ENCODE results near the gene MAGIX. TPM values are rescaled to one million over a fixed set of nuclear protein-coding genes. Genes with fewer than 3 reads are reported as not detected.

Gene MAGIX
- total and polyA plus RNA-seq, 10 donors, result 0.89 to 4.3 (median 1.4) TPM

DNA sequence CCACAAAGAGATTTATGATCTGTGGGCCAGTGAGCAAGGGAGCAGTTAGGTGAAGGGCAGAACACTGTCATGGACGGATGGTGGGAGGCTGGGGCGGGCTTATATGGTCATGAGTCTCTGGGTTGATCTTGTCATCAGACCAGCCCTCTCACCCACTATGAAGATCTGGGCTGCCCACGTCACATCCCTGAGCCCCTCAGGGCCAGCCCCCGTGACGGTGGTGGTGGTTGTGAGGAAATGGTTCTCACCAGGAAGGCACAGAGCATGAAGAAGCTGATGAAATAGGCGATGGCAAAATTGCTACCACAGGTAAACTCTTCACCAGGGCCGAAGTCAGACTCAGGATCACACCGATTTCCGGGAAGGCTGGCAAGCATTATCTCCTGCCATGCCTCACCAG, 48.5 kb downstream of the MAGIX start:
- Histone ChIP-seq H3K27me3 (replicated peaks in 1 of 7) (peaks cover 0 to 10% (median 0%) of the 10 kb centered on the region in 7 donors), H3K27ac (no peak overlapping the region), H3K36me3 (no peaks in the 10 kb centered on the region), H3K4me3 (no peak overlapping the region), H3K4me1 (no peaks in the 10 kb centered on the region), H3K9me3 (no peaks in the 10 kb centered on the region)
- TF ChIP-seq POLR2A (IDR thresholded peaks at IDR 0.05) (no peak), POLR2AphosphoS5 (IDR thresholded peaks at IDR 0.05) (no peak)
- TF ChIP-seq, protein P1, sequence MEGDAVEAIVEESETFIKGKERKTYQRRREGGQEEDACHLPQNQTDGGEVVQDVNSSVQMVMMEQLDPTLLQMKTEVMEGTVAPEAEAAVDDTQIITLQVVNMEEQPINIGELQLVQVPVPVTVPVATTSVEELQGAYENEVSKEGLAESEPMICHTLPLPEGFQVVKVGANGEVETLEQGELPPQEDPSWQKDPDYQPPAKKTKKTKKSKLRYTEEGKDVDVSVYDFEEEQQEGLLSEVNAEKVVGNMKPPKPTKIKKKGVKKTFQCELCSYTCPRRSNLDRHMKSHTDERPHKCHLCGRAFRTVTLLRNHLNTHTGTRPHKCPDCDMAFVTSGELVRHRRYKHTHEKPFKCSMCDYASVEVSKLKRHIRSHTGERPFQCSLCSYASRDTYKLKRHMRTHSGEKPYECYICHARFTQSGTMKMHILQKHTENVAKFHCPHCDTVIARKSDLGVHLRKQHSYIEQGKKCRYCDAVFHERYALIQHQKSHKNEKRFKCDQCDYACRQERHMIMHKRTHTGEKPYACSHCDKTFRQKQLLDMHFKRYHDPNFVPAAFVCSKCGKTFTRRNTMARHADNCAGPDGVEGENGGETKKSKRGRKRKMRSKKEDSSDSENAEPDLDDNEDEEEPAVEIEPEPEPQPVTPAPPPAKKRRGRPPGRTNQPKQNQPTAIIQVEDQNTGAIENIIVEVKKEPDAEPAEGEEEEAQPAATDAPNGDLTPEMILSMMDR (IDR thresholded peaks at IDR 0.05 in 8 of 11, conservative IDR thresholded peaks at IDR 0.05 in 3 of 11), result no peak
- intact Hi-C loops (cut with DNase I; ENCODE audit: low total_unique reads), result no loop called here
- no peak for DNase-seq
- WGBS, 5 donors, result 78 to 91% (median 81%) methylated on average over 3 to 9 of the region's 9 CpGs

DNA sequence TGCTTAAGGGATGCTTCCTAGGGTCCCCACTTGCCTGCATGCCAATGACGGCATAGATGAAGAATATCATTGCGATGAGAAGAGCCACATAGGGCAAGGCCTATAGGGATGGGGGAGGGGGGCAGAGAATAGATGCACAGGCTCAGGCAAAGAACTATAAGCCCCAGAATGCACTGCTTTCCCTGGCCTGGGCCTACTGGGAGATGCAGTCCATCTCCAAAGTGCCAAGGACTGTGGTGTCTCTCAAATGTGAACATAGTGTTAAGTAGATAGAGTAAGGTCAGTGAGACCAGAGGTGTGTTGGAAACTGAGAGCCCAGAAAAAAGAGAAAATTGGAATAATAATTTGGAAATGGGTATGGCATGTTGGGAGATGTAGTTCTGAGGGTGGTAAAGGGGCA, 49.7 kb downstream of the MAGIX start:
- Histone ChIP-seq H3K27me3 (replicated peaks in 1 of 7) (peaks cover 0 to 10% (median 0%) of the 10 kb centered on the region in 7 donors), H3K36me3 (no peaks in the 10 kb centered on the region), H3K9me3 (no peaks in the 10 kb centered on the region), H3K4me3 (no peak overlapping the region), H3K27ac (no peak overlapping the region), H3K4me1 (no peaks in the 10 kb centered on the region)
- TF ChIP-seq, protein P1 (IDR thresholded peaks at IDR 0.05 in 8 of 11, conservative IDR thresholded peaks at IDR 0.05 in 3 of 11), result no peak
- no peak for TF ChIP-seq POLR2A (IDR thresholded peaks at IDR 0.05)
- TF ChIP-seq POLR2AphosphoS5 (IDR thresholded peaks at IDR 0.05), result no peak
- DNase-seq, result no peak
- intact Hi-C loops (cut with DNase I; ENCODE audit: low total_unique reads), result no loop called here
- 72 to 95% (median 86%) methylated on average over 2 of the region's 2 CpGs; no CpG with 5 or more reads in 1 of the 5 donors for WGBS, 5 donors

DNA sequence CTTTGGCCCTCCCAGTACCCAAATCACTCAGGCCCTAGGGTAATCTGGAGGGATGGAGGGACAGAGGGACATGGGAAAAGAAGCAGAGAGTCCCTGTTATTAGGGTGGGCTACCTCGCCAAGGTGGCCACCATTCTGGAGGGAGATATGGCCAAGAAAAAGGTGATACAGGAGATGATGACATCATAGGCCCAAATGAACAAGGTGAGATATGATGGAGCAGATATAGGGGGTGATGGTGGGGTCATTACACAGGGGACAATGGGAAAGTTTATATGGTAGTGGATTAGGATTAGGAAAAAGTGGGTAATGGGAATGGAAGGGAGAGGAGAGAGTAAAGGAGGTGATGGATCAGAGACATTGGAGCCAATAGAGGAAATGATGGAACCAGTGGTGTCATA, 50.3 kb downstream of the MAGIX start:
- Histone ChIP-seq H3K27ac (no peak overlapping the region), H3K4me1 (no peaks in the 10 kb centered on the region), H3K27me3 (replicated peaks in 1 of 7) (peaks cover 0 to 10% (median 0%) of the 10 kb centered on the region in 7 donors), H3K36me3 (no peaks in the 10 kb centered on the region), H3K9me3 (no peaks in the 10 kb centered on the region), H3K4me3 (no peak overlapping the region)
- WGBS, 5 donors, result 55 to 100% (median 88%) methylated on average over 1 of the region's 1 CpG
- intact Hi-C loops (cut with DNase I; ENCODE audit: low total_unique reads), result no loop called here
- no peak for DNase-seq
- no peak for TF ChIP-seq POLR2AphosphoS5 (IDR thresholded peaks at IDR 0.05)
- TF ChIP-seq, protein P1 (IDR thresholded peaks at IDR 0.05 in 8 of 11, conservative IDR thresholded peaks at IDR 0.05 in 3 of 11), result no peak
- no peak for TF ChIP-seq POLR2A (IDR thresholded peaks at IDR 0.05)

DNA sequence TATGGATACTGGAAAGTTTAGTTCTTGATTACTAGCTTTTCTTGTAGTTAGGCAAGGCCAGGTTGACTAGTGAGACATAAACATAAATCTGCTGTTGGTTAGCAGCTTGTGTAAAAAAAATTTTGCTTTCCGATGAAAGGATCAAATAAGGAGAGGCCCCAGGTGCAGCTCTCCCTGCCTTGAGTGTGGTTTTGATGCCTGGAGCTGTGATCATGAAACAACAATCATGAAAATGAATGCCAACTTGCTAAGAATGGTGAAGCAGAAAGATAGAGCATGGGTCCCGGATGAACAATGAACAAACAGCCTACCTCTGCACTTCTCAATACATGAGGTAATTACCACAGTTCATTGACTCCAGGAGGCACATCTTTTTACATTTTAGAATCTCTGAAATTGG, 51.9 kb downstream of the MAGIX start:
- WGBS, 5 donors, result 66 to 92% (median 86%) methylated on average over 2 of the region's 2 CpGs
- Histone ChIP-seq H3K9me3 (no peaks in the 10 kb centered on the region), H3K27ac (no peak overlapping the region), H3K4me3 (no peak overlapping the region), H3K4me1 (no peaks in the 10 kb centered on the region), H3K27me3 (replicated peaks in 1 of 7) (peaks cover 0 to 6% (median 0%) of the 10 kb centered on the region in 7 donors), H3K36me3 (no peaks in the 10 kb centered on the region)
- intact Hi-C loops (cut with DNase I; ENCODE audit: low total_unique reads), result no loop called here
- no peak for DNase-seq
- TF ChIP-seq, protein P1 (IDR thresholded peaks at IDR 0.05 in 8 of 11, conservative IDR thresholded peaks at IDR 0.05 in 3 of 11), result no peak
- TF ChIP-seq POLR2A (IDR thresholded peaks at IDR 0.05), result no peak
- no peak for TF ChIP-seq POLR2AphosphoS5 (IDR thresholded peaks at IDR 0.05)

Data from spleen (tissue), 11 donors.